ENCODE data around the gene MYO1F.
A peak's percentile ranks its signal among the peaks of the same experiment; 100 is the strongest.
"Not testable (repeated sequence)": the region's sequence is repeated elsewhere in the genome, so short reads cannot be mapped to it uniquely, and the experiment has no call there.

The MYO1F gene

GRCh38 chr19:8514505-8515009, 62.7 kb downstream of the MYO1F start:
- DNase-seq, result not testable (repeated sequence)

- DNase-seq, result peak; percentile 93
Observed at GRCh38 chr19:8513687-8514504, 63.3 kb downstream of the MYO1F start, which contains the start of gene ZNF414. Gene ZNF414 (minus strand): TSS chr19:8514167. CDS start chr19:8514046, 121 bp downstream.

GRCh38 chr19:8513036-8513686, 64.1 kb downstream of the MYO1F start:
- DNase-seq, result no peak

GRCh38 chr19:8512115-8512967, 64.9 kb downstream of the MYO1F start:
- DNase-seq, result no peak

GRCh38 chr19:8511573-8512101, 65.6 kb downstream of the MYO1F start:
- DNase-seq, result no peak

GRCh38 chr19:8510589-8511115, 66.6 kb downstream of the MYO1F start:
- no peak for DNase-seq

- DNase-seq, result no peak
Observed at GRCh38 chr19:8506402-8506957, 70.8 kb downstream of the MYO1F start.

- no peak for DNase-seq
Observed at GRCh38 chr19:8505680-8506401, 71.4 kb downstream of the MYO1F start.

- no peak for DNase-seq
Observed at GRCh38 chr19:8504919-8505318, 72.3 kb downstream of the MYO1F start.

- no peak for DNase-seq
Observed at GRCh38 chr19:8504171-8504570, 73.1 kb downstream of the MYO1F start.

- DNase-seq, result no peak
Observed at GRCh38 chr19:8503510-8503909, 73.7 kb downstream of the MYO1F start.

GRCh38 chr19:8501981-8502380, 75.3 kb downstream of the MYO1F start:
- DNase-seq, result no peak

GRCh38 chr19:8501516-8501915, 75.7 kb downstream of the MYO1F start:
- DNase-seq, result no peak

- no peak for DNase-seq
Observed at GRCh38 chr19:8500158-8500557, 77.1 kb downstream of the MYO1F start.

GRCh38 chr19:8499048-8499833, 78.0 kb downstream of the MYO1F start:
- DNase-seq, result no peak

- no peak for DNase-seq
Observed at GRCh38 chr19:8498295-8498694, 78.9 kb downstream of the MYO1F start.

- no peak for DNase-seq
Observed at GRCh38 chr19:8494158-8494557, 83.1 kb downstream of the MYO1F start.

- DNase-seq, result no peak
Observed at GRCh38 chr19:8491574-8491973, 85.7 kb downstream of the MYO1F start.

- DNase-seq, result no peak
Observed at GRCh38 chr19:8490873-8491272, 86.4 kb downstream of the MYO1F start.

- no peak for DNase-seq
Observed at GRCh38 chr19:8490395-8490760, 86.9 kb downstream of the MYO1F start.

All from NK-92 treated with Interleukin-12 subunit alpha and Interleukin-12 subunit beta, amount 100 ng/mL, for 24 hours (cell line).